Measurements from ENCODE around the gene USF3.
A peak's percentile ranks its signal among the peaks of the same experiment; 100 is the strongest.

DNA sequence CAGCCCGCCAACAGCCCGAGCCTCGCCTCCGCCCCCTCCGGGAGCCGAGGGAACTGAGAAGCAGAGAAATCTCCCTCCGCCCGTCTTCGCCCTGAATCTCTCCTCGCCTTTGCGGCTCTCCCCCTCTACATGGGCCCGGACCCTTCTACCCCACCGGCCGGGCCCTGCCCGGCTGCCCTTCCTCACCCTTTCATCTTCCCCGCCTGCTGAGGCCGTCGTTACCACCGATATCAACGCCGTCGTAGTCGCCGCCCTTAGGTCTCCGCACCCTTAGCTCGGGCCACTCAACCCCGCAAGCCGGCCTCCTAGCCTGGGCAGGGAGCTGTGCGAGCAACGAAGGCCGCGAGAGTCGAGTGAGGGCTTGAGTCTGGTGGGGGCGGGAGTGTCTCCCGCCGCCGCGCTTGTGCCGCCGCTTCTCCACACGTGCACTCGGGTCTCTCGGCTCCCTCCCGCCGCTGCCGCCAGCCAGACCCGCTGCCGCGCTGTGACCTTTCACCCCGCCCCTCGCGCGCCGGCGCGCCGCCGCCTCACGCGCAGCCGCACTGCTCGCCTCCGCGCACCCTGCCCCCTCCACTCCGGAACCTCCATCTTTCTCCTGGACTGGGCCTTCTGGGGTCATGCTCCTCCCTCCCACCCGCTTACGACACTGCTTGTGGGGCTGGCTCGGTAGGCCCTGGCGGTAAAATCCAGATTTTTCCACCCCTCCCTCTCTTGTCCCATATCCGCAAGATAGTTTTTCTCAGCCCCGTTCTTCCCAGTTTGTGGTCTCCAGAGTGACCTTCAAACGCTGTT lies 49.5 kb upstream of the USF3 start, which contains the start of gene NAA50:
- TF ChIP-seq, protein P1, sequence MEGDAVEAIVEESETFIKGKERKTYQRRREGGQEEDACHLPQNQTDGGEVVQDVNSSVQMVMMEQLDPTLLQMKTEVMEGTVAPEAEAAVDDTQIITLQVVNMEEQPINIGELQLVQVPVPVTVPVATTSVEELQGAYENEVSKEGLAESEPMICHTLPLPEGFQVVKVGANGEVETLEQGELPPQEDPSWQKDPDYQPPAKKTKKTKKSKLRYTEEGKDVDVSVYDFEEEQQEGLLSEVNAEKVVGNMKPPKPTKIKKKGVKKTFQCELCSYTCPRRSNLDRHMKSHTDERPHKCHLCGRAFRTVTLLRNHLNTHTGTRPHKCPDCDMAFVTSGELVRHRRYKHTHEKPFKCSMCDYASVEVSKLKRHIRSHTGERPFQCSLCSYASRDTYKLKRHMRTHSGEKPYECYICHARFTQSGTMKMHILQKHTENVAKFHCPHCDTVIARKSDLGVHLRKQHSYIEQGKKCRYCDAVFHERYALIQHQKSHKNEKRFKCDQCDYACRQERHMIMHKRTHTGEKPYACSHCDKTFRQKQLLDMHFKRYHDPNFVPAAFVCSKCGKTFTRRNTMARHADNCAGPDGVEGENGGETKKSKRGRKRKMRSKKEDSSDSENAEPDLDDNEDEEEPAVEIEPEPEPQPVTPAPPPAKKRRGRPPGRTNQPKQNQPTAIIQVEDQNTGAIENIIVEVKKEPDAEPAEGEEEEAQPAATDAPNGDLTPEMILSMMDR (IDR thresholded peaks at IDR 0.05): no peak
- TF ChIP-seq POLR2A (IDR thresholded peaks at IDR 0.05): peak in 1 of 2 donors; percentile 37

Data from lower leg skin (tissue), 3 donors.